ENCODE measurements around the gene FHOD1.

Gene FHOD1

DNA sequence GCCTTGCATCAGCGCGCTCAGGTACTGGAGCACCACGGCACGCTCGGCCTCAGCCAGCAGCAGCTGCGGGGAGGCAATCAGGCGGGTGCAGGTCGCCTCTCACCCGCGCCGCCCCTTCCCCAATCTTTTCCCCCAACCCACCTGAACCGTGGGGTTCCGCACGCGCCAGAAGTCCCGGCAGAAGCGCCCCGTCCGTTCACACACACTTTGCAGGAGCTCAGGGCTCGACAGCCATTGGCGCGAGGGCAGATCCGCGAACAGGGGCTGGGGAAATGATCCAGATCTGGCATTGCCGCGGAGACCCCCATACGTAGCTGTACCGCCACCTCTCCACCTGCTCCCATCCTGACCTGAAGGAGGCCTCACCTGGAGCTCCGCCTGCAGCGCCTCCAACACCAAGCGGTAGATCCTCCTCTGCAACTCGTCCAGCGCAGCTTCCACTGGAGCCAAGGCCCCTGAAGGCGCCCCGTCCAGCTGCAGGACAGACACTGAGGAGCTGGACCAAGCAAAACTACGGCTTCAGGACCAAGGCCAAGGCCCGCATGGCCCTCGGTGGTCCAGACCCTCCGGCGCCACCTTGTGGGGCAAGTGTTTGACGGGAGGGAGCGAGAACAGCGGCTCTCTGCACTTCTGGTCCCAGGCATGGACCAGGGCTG lies 62.2 kb downstream of the FHOD1 start:
- Mint-ChIP-seq H3K9me3 (no peaks in the 10 kb centered on the region), H3K4me3 (peak overlapping the region; percentile 90), H3K27ac (peak overlapping the region; percentile 85), H3K27me3 (ENCODE audit: low read depth) (peaks cover 8% of the 10 kb centered on the region), H3K4me1 (ENCODE audit: low read depth) (peaks cover 10% of the 10 kb centered on the region), H3K36me3 (ENCODE audit: low read depth) (no peaks in the 10 kb centered on the region)
- peak; percentile 83 for DNase-seq (ENCODE audit: low spot score)

GRCh38 chr16:67184453-67184994 lies 62.8 kb downstream of the FHOD1 start:
- H3K4me3 Mint-ChIP-seq = peak overlapping the region; percentile 90
- no peak overlapping the region for H3K27ac Mint-ChIP-seq
- H3K9me3 Mint-ChIP-seq = no peaks in the 10 kb centered on the region
- H3K36me3 Mint-ChIP-seq (ENCODE audit: low read depth) = no peaks in the 10 kb centered on the region
- peaks cover 8% of the 10 kb centered on the region for H3K27me3 Mint-ChIP-seq (ENCODE audit: low read depth)
- no peak for DNase-seq (ENCODE audit: low spot score)
- peaks cover 10% of the 10 kb centered on the region for H3K4me1 Mint-ChIP-seq (ENCODE audit: low read depth)

GRCh38 chr16:67183627-67184452 lies 63.4 kb downstream of the FHOD1 start, which contains the start of gene MATCAP1:
Gene MATCAP1 (minus strand): TSS chr16:67183963. CDS start chr16:67180610, 3,353 bp downstream.
- Mint-ChIP-seq H3K4me1 (ENCODE audit: low read depth) (peaks cover 13% of the 10 kb centered on the region), H3K9me3 (no peaks in the 10 kb centered on the region), H3K36me3 (ENCODE audit: low read depth) (no peaks in the 10 kb centered on the region), H3K27me3 (ENCODE audit: low read depth) (peaks cover 8% of the 10 kb centered on the region), H3K4me3 (peak within 1 kb of the TSS; percentile 90), H3K27ac (peak within 1 kb of the TSS; percentile 66)
- peak; percentile 94 for DNase-seq (ENCODE audit: low spot score)

GRCh38 chr16:67183284-67183626 lies 64.0 kb downstream of the FHOD1 start:
- H3K4me3 Mint-ChIP-seq = no peak overlapping the region
- no peak overlapping the region for H3K27ac Mint-ChIP-seq
- peaks cover 16% of the 10 kb centered on the region for H3K4me1 Mint-ChIP-seq (ENCODE audit: low read depth)
- no peaks in the 10 kb centered on the region for H3K36me3 Mint-ChIP-seq (ENCODE audit: low read depth)
- DNase-seq (ENCODE audit: low spot score) = no peak
- peaks cover 8% of the 10 kb centered on the region for H3K27me3 Mint-ChIP-seq (ENCODE audit: low read depth)
- H3K9me3 Mint-ChIP-seq = no peaks in the 10 kb centered on the region

GRCh38 chr16:67182288-67182687 lies 65.0 kb downstream of the FHOD1 start:
- H3K27me3 Mint-ChIP-seq (ENCODE audit: low read depth) = peaks cover 8% of the 10 kb centered on the region

GRCh38 chr16:67181346-67181745 lies 65.9 kb downstream of the FHOD1 start:
- H3K4me1 Mint-ChIP-seq (ENCODE audit: low read depth) = peaks cover 26% of the 10 kb centered on the region
- peaks cover 5% of the 10 kb centered on the region for H3K36me3 Mint-ChIP-seq (ENCODE audit: low read depth)
- DNase-seq (ENCODE audit: low spot score) = no peak
- H3K4me3 Mint-ChIP-seq = no peak overlapping the region
- peaks cover 11% of the 10 kb centered on the region for H3K27me3 Mint-ChIP-seq (ENCODE audit: low read depth)
- H3K9me3 Mint-ChIP-seq = no peaks in the 10 kb centered on the region
- H3K27ac Mint-ChIP-seq = no peak overlapping the region

More at GRCh38 chr16:67182288-67182687, 65.0 kb downstream of the FHOD1 start:
- Mint-ChIP-seq H3K4me3 (no peak overlapping the region), H3K9me3 (no peaks in the 10 kb centered on the region), H3K36me3 (ENCODE audit: low read depth) (no peaks in the 10 kb centered on the region), H3K4me1 (ENCODE audit: low read depth) (peaks cover 21% of the 10 kb centered on the region), H3K27ac (no peak overlapping the region)
- DNase-seq (ENCODE audit: low spot score) = no peak

DNA sequence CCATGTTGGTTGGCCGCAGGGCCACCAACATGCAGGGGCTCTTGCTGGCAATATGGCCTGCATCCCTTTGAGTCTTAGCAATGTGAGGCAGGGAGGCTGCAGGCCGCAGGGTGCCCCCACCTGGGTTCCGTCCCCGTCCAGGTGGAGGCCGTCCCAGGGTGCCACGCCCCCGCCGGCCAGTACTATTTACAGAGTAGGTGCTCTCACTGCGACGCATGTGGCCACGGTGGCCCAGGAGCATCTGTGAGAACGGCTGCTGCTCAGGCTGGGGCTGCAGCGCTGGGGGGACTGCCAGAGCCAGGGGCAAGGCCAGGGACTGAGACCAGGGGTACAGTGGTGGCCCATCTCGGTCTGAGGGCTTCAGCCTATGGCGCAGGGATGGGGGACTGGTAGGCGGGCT lies 67.1 kb downstream of the FHOD1 start:
- Mint-ChIP-seq H3K36me3 (ENCODE audit: low read depth) (peaks cover 10% of the 10 kb centered on the region), H3K9me3 (no peaks in the 10 kb centered on the region), H3K4me3 (no peak overlapping the region), H3K27me3 (ENCODE audit: low read depth) (peaks cover 5% of the 10 kb centered on the region), H3K27ac (no peak overlapping the region), H3K4me1 (ENCODE audit: low read depth) (peaks cover 25% of the 10 kb centered on the region)
- no peak for DNase-seq (ENCODE audit: low spot score)

DNA sequence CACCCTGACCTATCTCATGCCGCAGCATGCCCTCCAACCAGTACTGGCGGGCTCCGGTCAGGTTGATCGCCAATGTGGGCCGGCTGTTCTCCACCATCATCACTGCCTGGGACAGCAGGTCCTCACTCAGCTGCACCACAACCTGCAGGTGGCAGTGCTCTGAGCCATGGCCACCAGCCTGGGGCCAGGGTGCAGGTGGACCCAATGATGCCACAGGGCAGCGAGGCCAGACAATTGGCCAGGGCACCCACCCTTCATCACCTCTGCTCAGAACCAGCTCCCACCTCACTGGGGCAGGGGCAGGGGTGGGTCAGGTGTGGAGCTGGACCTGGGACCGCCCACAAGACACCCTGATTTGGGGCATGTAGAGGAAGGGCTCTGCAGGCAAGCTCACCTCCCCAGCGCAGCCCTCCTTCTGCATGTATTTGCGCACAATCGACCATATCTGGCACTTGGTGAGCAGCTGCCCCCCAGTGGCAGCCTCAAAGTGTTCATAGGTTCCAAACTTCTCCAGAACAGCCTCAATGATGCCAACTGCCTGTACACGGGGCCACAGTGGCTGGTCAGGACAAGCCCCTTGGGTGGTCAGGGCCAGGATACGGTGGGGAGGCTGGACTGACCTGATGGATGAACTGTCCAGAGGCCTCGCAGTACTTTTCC lies 67.7 kb downstream of the FHOD1 start:
- DNase-seq (ENCODE audit: low spot score) = no peak
- peaks cover 23% of the 10 kb centered on the region for H3K4me1 Mint-ChIP-seq (ENCODE audit: low read depth)
- peaks cover 3% of the 10 kb centered on the region for H3K27me3 Mint-ChIP-seq (ENCODE audit: low read depth)
- H3K9me3 Mint-ChIP-seq = no peaks in the 10 kb centered on the region
- no peak overlapping the region for H3K27ac Mint-ChIP-seq
- H3K4me3 Mint-ChIP-seq = no peak overlapping the region
- peaks cover 10% of the 10 kb centered on the region for H3K36me3 Mint-ChIP-seq (ENCODE audit: low read depth)

Measured in T-helper 2 cell treated with Interferon-gamma antibody and Interleukin-4, amounts not matched to agents 5 μg/mL and 100 μg/mL, for 36 hours (primary cell).